GM21737 (cell line): ENCODE results near the gene MED13L.

ENCODE experiments used
- ATAC-seq: cut with Tn5 transposase; IDR thresholded peaks from one replicate; pipeline ENCODE4 v1.9.1; 2021; ENCODE audit warnings: mild to moderate bottlenecking, moderate library complexity; ENCODE audit not compliant: unreplicated experiment

The MED13L gene

DNA sequence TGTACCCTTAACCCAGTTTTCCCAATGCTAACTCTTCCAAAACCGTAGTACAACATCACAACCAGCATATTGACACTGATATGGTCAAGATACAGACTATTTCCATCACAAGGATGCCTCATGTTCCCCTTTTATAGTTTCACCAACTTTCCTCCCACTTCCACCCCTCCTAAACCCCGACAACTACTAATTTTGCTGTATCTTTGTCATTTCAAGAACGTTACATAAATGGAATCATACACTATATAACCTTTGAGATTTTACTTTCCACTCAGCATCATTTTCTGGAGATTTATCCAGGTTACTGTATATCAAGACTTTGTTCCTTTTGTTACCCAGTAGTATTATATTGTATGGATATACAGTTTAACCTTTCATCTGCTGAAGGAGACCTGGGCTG, 88.9 kb downstream of the MED13L start:
- ATAC-seq, result no peak

DNA sequence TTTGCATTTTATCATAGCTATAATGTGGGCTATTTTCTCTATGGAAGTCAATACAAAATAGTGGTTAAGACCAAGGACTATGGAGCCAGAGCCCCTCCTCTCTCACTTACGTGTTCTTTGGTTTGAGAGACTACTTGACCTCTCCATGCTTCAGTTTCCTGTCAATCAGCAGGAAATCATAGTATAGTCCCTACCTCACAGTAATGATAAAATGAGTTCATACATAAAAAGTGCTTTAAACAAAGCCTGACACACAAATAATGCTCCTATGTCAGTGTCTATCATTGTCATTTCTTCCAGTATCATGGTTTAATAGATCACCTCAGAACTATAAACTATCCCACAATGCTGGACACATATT, 90.4 kb downstream of the MED13L start:
- no peak for ATAC-seq

- ATAC-seq, result no peak
These were observed 90.9 kb downstream of the MED13L start for GRCh38 chr12:116186482-116187150.

DNA sequence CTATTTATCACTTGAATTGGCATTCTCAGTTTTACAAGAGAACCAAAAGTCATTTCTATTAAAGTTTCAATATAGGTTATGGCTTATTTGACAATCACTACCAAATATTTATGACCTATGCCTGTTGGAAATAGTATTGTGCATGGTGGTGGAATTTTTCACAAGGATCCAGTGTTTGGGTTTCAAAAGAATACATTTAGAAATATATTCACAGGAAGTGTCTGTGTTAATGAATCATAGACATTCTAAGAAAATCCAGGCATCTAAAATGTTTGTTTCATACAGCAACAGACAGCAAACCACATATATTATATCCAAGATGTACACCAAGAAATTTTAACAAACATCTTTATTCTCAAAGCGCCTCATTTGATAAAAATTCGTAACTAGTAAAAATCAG, 92.7 kb downstream of the MED13L start:
- no peak for ATAC-seq

- no peak for ATAC-seq
These were observed 93.8 kb downstream of the MED13L start for GRCh38 chr12:116183741-116184141.

- ATAC-seq, result no peak
These were observed 95.0 kb downstream of the MED13L start for GRCh38 chr12:116182359-116183063.

DNA sequence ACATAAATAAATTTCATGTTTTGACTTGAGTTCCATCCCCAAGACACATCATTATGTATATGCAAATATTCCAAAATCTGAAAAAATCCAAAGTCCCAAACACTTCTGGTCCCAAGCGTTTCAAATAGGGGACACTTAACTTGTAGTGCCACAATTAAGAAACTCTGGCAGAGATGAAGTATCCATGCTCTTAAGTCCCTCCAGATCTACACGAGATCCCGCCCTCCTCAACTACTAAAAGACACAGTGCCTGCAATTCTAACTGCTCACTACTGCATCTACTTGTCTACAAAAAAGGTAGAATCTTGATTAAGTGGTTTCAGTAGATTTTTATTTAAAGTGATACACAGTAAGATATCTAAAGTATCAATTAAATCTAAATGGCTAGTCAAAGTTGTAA, 97.0 kb downstream of the MED13L start:
- ATAC-seq, result no peak

- no peak for ATAC-seq
These were observed 98.1 kb downstream of the MED13L start for GRCh38 chr12:116179384-116179783.

DNA sequence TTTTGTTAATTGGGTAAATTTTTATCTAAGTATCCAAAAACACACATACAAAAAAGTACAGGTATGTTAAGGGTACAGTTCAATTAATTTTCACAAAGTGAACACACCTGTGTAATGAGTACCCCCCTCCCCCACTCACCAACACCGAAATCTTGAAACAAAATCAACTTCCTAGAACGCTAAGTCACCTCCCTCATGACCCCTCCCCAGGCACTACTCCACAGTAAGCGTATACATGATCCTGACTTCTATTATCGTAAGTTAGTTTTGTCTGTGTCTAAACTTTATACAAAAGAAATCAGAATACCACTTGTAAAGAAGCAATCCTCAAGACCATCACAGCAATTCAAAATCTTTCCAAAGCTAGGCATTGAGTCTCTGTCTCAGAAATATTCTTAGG, 100.5 kb downstream of the MED13L start:
- ATAC-seq, result no peak

DNA sequence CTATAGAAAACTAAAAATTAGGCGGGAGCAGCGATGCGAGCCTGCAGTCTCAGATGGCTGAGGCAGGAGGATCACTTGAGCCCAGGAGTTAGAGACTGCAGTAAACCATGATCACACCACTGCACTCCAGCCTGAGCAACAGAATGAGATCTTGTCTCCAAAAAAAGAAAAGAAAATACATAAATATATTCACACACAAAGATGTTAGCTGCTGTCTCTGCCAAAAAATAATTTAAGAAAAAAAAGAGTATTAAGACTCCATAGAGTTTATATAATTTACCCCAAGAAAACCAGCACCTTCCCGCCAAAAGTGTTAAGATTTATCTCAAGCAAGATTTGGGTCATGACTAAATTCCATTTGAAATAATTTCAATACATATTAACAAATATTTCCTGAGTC, 102.6 kb downstream of the MED13L start:
- no peak for ATAC-seq

- ATAC-seq, result no peak
These were observed 103.5 kb downstream of the MED13L start for GRCh38 chr12:116174006-116174405.

GRCh38 chr12:116172224-116172849, 105.2 kb downstream of the MED13L start:
- peak; percentile 81 for ATAC-seq

DNA sequence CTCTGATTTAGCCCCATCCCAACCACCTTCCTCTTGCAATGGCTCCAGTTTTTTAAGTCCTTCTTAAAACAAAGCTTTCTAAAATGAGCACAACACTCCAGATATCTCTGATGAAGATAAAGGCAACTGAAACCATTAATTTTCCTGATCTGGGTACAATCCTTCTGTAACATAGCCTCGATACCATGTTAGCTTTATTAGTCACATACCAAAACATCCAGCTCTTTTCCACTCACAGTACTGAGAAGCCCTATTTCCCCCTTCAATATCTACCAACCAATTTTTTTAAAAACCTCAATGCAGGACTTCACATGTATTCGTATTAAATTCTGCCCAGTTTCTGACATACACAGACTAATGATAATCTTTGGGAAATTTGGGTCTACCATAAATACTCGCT, 105.9 kb downstream of the MED13L start:
- ATAC-seq, result no peak

DNA sequence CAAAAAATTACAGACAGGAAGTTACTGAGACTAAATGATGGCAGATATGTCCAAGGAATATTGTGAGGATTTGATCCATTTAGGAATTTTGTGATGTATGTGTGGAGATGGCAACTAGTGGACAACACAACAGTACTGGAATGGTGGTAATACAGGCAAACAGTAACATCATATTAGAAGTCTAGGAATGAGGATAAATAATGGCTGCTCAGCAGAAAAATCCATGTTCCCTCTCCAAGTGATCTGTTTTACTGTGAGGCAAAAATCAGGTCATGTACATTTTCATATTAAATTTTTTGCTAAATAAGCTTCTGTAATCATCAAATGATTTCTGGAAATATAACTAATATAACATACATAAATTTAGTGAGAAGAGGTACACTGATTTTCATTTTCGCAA, 108.4 kb downstream of the MED13L start:
- no peak for ATAC-seq

DNA sequence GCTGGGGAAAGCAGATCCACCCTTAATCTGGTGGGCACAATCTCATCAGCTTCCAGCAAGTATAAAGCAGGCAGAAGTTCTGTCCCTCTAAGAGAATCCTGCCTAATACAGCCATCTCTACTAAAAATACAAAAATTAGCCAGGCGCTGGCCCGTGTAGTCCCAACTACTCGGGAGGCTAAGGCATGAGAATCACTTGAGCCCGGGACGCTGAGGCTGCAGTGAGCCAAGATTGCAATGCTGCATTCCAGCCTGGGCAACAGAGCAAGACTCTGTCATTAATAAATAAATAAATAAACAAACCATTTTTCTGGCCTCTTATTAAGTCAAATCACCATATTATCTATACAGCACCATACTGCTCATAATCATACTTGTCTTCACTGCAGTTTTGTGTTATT, 111.2 kb downstream of the MED13L start:
- ATAC-seq, result no peak

- no peak for ATAC-seq
These were observed 112.5 kb downstream of the MED13L start for GRCh38 chr12:116165036-116165425.

DNA sequence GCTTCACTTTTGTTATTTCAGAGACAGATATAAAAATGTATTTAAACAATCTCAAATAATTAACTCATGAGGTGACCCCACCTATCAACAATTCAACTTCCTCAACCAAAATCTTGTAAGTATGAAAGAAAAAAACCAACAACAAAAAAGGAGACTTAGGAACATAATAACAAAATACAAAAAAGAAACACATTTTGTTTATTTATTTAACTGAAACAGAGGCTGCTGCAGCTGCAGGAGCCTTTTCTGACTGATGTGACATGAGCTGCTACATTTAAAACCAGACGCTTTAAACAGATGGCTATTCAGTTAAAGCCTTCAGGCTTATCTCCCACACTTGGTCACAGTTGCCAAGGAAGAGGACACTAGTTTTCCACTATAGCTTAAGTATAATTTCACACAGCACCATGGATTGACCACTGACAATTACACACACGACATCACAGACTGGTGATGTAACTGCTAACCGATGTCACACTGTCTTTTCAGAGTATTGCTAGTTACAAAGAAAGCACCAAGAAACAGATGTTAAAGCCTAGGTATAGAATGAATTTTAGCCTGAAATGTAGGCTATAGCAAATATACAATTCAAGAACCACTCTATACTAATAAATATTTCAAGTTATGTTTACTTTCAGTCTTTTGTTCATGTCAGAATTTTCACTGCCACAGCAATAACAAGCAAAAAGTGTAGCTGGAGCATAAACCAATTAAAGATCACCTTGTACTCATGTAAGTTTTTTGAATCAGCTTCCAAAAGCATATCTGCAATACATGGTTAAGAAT, 113.0 kb downstream of the MED13L start:
- no peak for ATAC-seq

GRCh38 chr12:116162071-116162470, 115.4 kb downstream of the MED13L start:
- ATAC-seq, result no peak

GRCh38 chr12:116161588-116161987, 115.9 kb downstream of the MED13L start:
- no peak for ATAC-seq

DNA sequence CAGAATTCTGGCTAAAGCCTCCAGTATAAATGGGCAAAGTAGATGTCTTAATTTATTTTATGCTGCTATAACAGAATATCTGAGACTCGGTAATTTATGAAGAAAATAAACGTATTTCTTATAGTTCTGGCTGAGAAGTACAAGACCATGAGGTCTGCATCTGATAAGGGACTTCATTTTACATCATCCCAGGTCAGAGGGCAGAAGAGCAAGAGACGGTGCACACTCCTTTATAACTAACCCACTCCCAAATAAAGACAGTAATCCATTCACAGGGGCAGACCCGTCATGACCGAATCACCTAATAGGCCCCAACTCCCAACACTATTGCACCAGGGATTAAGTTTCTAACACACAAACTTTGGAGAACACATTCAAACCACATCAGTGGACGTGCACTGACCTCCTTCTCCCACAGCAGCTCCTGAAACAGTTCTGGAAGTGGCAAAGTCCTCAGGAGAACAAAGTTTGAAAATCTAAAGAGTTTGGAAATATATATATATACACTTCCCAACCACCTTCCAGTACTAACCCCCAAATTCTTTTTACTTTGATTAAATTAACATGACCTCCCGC, 116.5 kb downstream of the MED13L start:
- ATAC-seq, result no peak

- ATAC-seq, result no peak
These were observed 117.3 kb downstream of the MED13L start for GRCh38 chr12:116160231-116160630.
